Renal pelvis (tissue), 4 donors: ENCODE measurements around the gene SIRPB1. TPM values are rescaled to one million over a fixed set of nuclear protein-coding genes. Genes with fewer than 3 reads are reported as not detected.
"Not testable (repeated sequence)": the region's sequence is repeated elsewhere in the genome, so short reads cannot be mapped to it uniquely, and the experiment has no call there.

Source experiments
- DNase-seq: peaks from one replicate; pipeline ENCODE4 v3.0.0-alpha.2; 2013
- polyA plus RNA-seq, 3 donors: library from polyadenylated mRNA; unstranded; fragments of 120-200 nt; gene quantifications; one replicate each; pipeline ENCODE4 v1.2.1, GENCODE V29; 2013; ENCODE audit not compliant: insufficient read length in 3 of 3

Gene SIRPB1
- polyA plus RNA-seq, 3 donors = 0.18 to 1.5 (median 0.25) TPM

DNA sequence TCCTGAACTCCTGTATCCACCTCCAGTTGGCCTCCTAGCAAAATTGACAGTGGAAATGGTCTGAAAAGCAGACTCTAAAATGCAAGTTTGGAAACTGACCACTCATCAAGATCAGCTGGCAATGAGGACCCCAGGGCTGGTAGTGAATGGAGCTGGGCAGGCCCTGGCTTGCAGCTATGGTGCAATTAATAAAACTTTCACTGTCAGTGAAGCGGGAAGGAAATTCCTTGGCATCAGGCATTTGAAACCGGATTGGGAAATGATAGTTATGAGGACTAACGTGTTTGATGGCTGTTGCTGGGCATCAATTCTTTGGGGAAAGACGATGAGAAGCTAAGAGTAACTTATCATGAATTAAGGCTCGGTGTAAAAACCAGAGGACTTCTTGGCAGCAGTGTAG, 19.1 kb downstream of the SIRPB1 start:
- no peak for DNase-seq

DNA sequence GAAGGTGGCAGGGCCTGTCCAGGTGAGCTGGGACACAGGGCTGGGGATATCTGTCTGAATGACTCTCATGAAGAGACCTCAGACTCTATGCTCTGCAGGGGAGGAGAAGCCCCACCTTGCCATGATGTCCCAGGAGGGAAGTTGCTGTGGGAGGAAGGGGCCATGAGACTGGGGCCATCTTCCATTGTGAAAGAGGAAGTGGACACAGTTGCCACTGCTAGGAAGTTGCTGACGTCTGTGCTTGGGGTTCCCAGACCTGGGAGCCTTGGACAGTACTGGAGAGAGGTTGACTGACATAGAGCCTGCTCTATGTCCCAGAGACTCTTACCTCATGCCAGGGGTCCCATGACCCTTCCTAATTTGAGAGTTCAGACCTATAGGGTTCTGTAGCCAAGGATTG, 24.5 kb downstream of the SIRPB1 start:
- DNase-seq = no peak

DNA sequence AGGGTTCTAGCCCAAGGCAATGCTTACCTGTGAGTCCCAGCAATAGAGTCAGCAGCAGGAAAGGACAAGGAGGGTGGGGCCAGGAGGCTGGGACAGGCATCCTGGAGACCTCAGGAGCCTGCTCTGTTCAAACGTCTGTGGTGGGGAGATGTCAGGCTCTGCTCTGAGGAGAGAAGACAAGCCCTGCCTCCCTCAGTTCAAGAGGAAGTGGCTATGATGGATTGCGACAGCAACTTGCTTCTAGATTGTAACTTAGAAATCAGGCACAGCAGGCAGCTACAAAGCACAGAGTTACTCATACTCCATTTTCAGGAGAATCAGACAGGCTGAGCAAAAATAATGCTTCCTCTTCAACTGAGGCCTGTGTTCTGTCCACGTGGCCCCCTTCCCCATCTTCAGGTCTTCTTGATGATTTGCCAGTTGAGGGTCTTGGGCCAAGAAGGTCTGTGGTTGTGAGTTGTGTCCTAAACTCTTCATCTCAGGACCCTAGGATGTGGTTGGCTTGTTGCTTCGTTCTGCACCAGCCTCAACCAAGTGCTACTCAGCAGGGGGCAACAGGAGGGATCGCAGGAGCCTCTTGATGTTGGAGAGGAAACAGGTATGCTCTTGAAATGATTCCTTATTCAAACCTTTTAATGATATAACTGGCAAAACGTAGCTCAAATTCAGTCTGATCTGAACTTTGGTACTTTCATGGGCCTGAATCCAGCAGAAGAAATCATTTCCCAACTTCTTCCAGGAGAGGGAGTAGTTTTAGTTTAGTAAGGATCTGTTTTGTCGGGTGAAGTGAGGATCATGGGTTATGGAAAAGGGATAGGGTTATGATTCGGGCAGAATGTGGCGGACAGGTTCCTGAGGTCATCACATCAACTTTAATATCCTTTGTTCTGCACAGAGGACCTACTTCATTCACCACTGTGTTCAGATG, 31.0 kb downstream of the SIRPB1 start:
- DNase-seq = no peak

DNA sequence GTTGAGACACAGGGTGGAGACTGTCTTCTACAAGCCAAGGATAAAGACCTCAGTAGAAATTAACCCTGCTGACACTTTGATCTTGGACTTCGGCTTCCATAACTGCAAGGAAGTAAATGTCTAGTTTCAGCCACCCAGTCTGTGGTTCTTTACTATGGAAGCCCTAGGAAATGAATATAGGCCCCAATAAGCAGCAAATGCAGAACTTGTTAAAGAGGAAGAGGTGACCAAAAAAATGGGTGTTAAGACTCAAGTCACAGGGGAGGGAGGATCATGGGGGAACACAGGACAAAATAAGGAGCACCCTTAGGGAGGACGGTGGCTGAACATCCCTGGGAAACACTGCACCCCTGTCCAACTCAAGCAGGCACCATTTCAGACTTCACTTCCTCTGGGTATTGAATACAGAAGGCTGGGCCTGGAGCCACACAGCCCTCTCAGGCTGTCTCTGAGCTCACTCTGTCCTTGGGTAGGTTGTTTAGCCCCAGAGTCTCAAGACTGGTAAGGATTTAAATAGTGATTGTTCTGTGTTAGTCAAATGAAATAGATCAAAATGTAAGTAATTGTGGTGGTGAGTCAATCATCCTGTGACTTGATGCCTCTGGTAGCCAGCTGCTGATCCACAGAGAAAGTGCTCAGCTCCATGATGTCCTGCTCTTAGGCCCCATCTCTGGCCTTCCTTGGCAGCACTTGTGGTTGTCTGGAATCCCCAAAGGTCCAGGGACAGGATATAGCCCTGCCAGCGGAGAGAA, 31.9 kb downstream of the SIRPB1 start:
- DNase-seq = no peak

DNA sequence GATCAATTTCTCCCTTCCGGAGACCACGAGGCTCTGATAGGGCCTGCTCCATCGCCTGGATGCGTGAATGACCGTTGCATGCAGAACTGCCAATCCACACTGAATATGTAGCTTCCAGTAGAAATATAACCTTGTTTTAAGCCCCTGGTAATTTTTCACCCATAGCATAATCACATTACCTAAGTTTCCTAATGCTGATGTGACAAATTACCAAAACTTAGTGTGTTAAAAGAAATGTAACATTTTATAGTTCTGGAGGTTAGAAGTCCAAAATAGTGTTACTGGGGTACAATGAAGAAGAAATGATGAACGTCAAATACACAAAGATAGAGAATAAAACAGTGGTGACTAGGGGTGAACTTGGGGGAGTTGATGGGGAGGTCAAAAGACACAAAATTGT, 40.3 kb downstream of the SIRPB1 start:
- no peak for DNase-seq

DNA sequence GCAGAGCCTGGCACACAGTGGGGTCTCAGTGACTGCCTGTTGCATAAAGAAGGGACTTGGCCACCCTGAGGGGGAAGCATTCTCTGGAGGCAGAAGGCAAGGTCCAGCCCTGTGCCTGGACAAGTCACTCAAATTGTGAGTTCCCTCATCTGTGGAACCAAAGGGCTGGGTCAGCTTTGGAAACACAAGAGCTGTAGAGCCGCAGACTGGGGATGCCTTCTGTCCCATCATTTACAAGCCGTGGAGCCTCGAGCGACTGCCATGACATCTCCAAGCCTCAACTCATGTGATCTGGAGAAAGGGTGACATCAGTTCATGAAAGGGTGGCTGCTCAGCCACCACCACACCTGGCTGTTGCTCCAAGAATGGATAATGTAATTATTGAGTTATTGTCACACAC, 41.9 kb downstream of the SIRPB1 start:
- DNase-seq = no peak

DNA sequence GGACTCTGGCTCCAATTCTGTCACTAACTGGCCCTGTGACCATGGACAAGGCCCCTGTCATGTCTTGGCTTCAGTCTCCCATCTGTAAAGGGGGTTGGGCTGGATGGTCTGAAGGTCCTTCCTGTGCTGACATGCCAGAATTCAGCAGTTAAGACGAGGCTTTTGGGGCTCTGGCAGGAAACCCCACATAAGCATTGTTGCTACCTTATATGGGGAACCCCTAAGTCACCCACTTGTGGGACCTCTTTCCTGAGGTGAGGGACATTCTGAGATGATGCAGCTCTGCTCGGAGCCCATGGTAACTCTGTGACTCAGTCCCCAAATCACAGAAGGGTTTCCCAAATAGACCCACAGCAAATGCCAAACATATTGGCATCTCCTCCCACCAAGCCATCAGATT, 42.5 kb downstream of the SIRPB1 start:
- DNase-seq = not testable (repeated sequence)

DNA sequence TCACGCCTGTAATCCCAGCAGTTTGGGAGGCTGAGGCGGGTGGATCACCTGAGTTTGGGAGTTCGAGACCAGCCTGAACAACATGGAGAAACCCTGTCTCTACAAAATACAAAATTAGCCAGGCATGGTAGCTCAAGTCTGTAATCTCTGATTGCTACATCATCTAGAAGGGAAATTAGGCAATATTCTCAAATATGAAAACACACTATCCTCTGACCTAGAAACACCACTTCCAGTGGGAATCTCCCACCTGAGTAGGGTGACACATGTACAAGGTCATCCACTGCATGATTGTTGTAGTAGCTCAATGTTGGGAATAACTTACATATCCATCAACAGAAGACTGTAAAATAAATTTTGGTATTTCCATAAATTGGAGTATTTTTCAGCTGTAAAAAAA, 43.2 kb downstream of the SIRPB1 start:
- DNase-seq = no peak

DNA sequence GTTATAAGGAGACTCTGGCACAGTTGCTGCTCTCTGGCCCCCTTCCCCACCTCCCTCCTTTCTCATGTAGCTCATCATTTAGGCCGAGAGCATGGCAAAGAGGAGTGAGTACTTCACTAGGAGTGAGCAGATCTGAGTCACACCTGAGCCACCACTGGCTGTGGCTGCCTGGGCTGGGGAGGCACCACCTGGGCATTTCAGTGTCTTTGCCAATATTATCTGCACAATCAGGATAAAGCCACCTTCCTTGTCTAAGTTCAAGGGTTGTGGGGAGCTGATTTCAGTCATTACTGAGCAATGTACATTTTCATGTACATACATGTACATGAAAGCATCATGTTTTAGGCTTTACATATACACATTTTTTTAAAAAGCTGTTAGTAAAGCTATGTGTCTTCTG, 43.8 kb downstream of the SIRPB1 start:
- DNase-seq = not testable (repeated sequence)

DNA sequence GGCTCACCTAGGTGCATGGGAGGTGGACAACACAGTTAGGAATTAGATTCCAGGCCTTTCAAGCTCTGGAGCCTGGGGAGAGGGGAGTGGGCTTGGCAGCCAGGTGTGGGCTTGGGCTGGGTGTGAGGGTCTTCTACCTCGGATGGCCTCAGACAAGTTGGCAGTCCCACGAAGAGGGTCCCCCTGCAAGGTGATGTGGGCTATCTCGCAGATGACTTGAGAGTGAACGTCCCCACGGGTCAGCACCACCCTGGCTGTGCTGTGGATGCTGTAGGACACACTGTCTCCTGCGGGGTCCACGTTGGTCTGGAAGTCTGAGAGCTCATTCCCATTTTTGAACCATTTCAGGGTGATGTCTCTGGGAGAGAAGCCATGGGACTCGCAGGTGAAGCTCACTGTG, 48.2 kb downstream of the SIRPB1 start:
- DNase-seq = not testable (repeated sequence)

Other genes starting within 250 kb of the SIRPB1 start
- 100 to 1,000 TPM; 340 to 380 (median 358) TPM for gene FKBP1A, start 227.0 kb downstream of the SIRPB1 start, polyA plus RNA-seq
- 100 to 1,000 TPM; 109 to 111 (median 111) TPM for gene NSFL1C, start 153.2 kb downstream of the SIRPB1 start, polyA plus RNA-seq
- gene SIRPB2, start 128.6 kb downstream of the SIRPB1 start, polyA plus RNA-seq = 1 to 10 TPM in 2 of 3 donors, under 1 TPM in 1; 0.80 to 1.1 (median 1.0) TPM
- gene SIRPD, start 62.3 kb downstream of the SIRPB1 start, polyA plus RNA-seq = under 1 TPM in 1 of 3 donors, not detected in 2; 0.09 TPM
- gene SIRPG, start 37.8 kb upstream of the SIRPB1 start, polyA plus RNA-seq = not detected